NCI-H2107 treated with DMSO at 0.1 percent for 48 hours (cell line): ENCODE results near the gene RNF26.

Source experiments
- DNase-seq: peaks from one replicate; lab custom pipeline; 2025; ENCODE audit not compliant: unreplicated experiment; lab: John Stamatoyannopoulos, UW

Gene RNF26

DNA sequence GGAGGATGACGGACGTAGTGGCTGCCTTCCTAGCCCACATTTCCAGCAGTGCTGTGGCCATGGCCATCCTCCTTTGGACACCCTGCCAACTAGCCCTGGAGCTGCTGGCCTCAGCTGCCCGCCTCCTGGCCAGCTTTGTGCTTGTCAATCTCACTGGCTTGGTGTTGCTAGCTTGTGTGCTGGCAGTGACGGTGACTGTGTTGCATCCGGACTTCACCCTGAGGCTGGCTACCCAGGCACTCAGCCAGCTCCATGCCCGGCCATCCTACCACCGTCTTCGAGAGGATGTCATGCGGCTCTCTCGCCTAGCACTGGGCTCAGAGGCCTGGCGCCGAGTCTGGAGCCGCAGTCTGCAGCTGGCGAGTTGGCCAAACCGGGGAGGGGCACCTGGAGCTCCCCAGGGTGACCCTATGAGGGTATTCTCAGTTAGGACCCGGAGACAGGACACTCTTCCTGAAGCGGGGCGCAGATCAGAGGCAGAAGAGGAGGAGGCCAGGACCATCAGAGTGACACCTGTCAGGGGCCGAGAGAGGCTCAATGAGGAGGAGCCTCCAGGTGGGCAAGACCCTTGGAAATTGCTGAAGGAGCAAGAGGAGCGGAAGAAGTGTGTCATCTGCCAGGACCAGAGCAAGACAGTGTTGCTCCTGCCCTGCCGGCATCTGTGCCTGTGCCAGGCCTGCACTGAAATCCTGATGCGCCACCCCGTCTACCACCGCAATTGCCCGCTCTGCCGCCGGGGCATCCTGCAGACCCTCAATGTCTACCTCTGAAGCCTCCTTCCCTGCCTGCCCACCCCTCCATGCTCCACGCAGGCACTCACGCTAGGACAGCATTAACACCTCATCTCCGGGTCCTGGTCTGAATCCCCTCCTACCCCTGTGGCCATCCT, 1.6 kb downstream of the RNF26 start:
- no peak for DNase-seq

DNA sequence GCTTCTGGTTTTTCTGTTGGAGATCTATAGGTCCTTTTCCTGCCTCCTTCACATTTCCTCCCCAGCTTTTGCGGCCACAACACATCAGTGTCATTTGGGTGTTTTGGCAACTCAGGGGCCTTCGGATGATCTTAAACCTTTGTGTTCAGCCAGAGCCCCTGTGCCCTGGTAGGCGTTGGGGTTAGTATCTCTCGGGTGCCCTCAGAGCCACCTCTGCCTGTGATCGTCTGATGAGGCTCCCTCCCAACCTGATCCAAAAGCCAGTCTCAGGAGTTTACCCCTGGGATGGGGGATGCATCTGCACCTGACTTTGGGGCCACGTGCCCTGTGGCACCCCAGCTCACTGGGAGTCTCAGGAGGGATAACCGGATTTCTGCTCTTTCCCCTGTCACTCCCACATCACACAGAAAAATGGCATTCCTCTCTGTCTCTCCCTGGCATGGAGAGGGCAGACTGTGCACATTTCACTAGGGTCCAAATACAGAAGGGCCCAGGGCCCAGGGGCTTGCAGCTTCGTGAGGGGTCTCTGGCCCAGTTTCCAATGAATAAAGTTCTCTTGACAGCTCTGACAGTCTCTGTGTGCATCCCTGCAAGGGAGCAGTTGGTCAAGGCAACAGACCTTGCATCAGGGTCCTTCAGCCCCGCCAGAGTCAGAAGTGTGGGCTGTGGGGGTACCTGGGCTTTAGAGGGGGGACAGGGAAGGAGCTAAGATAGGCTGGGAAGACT, 2.6 kb downstream of the RNF26 start:
- no peak for DNase-seq

DNA sequence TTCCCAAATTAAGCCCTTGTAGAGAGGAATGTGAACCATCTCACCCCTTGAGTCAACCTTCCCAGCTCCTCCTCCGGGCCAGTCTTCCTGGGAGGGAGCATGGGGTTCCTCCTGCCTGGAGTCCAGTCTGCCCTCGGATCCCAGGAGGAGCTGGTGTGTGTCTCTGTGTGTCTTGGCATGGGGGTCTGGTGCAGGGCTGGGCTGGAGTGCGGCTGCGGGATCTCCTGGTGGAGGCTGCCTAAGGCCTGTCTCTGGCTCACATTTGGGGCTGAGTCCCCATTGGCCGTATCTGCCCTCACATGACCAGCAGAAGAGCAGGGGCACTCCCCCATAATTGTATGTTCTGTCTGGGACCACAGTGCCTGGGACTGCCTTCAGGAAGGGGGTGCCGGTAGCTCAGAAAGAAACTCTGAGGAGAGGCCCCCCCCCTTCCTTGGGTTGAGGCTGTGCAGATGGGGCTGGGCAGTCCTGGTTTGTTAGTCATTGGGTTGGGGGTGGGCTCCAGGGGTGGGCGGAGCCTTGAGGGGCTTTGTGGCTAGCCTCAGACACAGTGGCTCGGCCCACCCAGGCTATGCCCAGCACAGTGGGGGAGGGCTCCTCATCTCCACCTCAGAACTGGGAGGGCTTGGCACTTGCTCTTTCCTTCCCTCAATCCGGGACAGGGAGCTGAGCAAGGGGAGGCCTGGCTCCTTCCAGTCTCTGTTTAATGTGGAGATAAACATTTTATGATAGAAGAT, 3.4 kb downstream of the RNF26 start:
- no peak for DNase-seq

DNA sequence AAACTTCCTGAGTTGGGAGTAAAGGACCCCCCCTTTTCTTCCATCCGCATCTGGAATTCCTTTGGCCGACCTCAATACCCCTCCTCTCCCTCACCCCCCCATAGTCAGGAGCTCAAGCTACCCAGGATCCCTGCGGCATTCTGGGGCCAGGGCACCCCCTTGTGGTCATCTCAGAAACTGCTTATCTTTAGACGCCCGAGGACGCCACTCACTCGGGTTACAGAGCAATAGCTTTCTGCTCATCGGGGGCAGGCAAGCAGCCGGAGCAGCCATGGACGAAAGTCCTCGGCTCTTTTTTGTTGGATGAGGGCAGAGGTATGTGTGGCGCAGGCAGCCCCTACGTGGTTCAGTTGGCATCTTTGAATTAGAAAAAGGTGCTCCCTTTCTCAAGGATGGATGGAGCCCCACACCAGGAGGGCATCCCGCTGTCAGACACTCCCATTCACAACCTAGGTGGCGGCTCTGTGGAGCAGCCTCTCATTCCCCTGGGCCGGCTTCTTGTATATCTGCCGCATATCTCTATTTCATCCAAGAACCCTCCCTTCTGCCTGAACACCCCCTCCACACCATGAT, 4.1 kb downstream of the RNF26 start:
- DNase-seq, result peak; percentile 37

DNA sequence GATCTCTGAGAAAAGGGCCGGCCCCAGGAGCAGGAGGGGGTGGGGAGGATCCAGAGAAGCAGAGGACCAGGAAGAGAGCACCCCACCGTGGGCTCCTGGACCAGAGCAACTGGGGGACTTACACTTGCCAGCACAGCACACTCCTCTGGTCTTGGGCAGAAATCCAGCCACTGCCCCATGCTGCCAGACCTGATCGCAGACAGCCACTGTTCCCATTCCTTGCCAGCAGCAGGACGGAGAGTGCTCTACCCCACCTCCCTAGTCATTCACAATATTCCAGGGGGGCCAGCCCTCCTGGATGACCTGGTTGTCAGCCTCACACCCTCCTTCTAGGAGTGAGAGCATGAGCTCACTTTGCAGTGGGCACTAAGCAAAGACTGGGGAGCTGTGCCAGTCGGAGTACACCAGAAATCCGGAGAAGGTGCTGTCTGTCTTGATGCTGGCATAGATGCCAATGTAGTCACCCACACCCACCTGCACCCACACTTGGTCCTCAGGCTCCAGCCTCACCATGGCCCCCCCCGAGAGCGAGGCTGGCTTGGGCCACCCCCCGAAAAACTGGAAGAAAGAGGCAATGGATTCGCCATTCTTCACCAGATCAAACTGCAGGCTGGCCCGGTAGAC, 4.8 kb downstream of the RNF26 start:
- no peak for DNase-seq

- DNase-seq, result no peak
Observed at GRCh38 chr11:119339589-119340334, 5.4 kb downstream of the RNF26 start.

DNA sequence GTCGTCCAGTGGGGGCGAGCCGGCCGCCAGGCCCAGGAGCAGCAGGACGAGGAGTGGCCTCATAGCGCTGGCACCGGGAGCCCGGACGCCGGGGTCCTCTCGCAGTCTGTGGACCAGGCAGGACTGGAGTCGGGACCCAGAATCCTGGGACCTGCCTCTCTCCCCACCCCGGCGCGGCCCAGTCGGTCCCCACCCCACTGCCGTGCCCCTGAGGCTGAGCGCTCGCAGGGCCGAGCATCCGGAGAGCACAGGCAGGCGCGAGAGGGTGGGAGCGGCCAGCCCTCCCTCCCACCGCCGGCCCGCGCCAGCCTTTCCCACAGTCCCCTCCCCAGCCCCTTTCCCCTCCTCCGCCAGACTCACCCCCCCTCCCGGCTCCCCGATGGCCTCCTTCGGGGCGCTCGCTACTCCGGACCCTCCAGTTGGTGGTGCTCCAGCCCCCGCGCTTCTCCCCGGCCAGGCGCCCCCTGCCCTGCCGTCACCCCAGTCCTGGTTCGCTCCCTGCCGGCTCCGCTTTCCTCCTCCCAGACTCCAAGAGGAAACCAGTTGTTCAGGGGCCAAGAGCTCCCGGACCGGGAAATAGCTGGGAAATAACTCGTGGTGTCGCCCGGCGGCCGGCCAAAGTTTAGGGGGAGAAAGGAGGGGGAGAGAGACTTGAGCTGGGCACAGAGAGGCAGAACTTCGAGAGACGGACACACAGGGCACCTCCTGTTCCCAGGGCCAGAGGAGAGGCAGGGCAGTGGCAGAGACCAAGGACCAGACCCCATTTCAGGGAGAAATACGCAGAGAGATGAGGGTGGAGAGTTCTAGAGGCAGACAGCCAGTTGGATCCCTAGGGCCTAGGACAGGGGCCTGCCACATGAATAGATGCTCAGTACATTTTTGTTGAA, 6.3 kb downstream of the RNF26 start, which contains the start of gene C1QTNF5:
Gene C1QTNF5, minus strand, starts transcription at position 549 of the 887 bp plus-strand sequence. Its CDS starts 486 bp downstream, at position 63.
- no peak for DNase-seq

GRCh38 chr11:119341222-119342022, 7.1 kb downstream of the RNF26 start:
- DNase-seq, result no peak

DNA sequence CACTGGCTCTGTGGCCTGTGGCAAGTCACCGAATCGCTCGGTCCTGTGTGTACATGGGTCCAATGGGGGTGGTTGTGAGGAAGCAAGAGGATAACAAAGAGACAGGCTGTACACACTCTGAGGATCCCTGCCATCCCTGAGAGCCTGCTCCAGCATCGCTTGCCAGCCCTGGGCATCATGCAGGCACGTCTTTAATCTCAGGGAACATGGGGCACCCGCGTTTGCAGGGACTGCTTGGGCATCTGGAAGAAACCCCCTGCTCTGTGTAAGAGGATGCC, 7.6 kb downstream of the RNF26 start:
- DNase-seq, result no peak

DNA sequence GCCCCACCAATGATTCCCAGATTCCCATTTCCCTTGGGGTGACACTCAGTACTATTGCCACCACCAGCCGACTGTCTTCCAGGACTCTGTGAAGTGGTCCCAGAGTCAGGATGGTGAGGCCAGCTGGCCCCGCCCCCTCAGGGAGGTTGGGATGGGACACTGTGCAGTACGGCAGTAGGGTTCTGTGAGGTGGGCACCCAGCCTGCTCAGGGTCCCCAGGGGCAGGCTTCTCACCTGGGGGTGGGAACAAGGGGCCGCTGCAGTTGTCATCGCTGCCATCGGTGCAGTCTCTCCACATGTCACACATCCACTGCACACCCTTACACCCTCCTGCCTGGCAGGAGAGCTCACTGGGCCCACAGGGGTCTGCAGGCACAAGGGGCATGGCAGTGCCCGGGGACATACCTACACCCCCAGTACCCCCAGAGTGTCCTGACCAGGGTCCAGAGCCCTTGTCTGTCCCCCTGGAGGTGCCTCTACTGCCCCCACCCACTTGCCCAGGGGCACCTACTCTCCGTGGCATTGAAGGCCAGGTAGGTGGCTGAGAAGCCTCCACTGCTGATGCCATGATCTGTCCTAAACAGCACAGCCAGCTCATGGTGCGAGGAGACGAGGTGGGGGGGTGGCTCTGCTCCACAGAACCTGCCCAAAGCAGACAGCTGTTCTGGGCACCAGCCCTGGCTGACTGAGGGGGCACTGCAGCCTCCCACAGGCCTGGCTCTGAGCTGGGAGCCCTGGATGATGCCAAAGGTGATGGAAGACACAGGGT, 8.2 kb downstream of the RNF26 start:
- DNase-seq, result no peak

GRCh38 chr11:119343726-119344125, 9.4 kb downstream of the RNF26 start:
- DNase-seq, result no peak

DNA sequence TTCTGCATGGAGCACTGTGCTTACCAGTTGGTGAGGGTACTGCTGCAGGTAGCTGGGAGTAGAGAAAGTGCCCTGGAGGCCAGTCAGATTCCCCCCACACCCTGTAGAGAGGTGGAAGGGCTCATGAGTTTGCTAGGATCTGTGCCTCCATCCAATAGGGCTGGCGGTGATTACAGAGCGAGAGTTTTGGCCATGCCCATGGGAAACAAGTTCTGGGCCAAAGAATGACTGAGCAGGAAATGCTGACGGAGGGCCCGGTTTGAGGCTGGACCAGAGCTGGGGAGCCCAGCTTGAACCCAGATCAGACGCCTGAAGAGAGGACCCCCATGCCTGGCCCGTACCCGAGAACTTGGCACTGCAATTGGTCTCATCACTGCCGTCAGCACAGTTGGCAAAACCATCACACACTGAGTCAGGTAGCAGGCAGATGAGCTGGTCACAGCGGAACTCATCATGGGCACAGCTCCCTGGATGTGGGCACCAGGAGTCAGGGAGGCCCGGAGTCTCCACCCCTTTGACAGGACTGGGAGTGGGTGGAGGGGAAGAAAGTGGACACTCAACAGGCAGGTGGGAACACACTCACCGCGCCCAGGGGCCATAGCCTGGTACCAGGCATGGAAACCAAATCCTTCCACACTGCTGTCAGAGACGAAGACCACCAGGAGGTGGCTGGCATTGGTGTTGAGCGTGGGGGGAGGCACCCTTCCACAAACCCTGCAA, 10.1 kb downstream of the RNF26 start:
- DNase-seq, result no peak

DNA sequence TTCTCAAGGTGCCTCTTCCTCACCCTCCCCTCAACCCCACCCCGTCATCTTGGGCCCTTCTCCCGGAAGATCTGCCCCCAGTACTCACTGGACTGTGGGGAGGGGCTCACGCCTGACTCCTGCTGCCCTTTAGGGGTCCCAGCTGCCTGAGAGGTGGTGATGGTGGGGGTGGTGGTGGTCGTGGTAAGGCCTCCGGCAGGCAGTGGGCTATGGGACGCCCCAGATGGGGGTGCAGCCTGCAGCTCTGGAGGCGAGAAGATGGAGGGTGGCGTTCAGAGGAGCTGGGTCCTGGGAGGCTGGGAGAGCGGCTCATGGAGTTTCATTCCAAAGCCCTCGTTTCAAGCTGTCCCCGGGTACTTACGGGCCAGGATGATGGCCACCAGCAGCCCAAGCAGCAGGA, 11.4 kb downstream of the RNF26 start:
- DNase-seq, result no peak

GRCh38 chr11:119346605-119347004, 12.3 kb downstream of the RNF26 start, which contains the start of gene MFRP:
Gene MFRP, minus strand, starts transcription at chr11:119346705. Its CDS starts 192 bp downstream, at chr11:119346513.
- no peak for DNase-seq

DNA sequence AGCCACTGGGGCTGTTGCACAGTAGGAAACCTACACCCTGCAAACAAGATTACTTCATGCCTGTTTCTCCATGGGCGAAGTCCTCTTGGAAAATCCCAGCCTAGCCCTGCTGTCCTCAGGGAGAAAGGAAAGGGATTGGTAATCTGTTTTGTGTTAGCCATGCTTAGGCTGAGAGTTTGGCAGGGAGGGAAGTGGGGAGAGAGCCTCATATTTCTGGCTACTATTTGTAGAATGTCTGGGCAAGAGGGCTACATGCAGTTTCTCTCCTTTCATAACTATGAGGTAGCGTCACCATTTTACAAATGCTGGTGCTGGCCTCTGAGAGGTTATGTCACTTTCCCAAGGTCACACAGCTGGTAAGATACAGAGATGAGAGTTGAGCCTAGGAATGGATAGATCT, 12.9 kb downstream of the RNF26 start:
- DNase-seq, result no peak

DNA sequence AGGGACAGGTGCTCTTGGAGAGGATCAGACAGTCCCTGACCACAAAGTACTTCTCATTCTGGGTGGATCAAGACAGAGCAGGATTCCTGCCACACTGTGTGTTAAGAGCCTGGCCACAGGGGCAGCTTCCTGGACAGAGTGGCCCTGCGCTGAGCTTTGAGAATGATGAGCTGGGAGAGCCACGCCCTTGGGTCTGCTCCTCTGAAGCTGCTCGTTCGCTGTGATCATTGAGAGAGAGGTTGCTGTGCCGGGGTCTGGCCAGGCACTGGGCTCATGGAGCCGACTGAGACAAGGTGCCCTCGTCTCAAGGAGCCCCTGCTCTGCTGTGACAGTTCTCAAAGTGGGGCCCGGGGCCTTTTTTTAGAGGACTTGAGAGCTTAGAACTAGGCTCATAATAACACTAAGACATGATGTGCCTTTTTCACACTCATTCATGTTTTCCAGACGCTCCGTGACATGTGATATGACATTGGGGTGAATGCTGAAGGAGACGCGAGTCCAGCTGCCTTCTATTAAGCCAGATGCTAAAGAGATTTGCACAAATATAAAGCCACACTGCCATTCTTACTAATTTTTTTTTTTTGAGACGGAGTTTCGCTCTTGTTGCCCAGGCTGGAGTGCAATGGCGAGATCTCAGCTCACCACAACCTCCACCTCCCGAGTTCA, 13.7 kb downstream of the RNF26 start:
- DNase-seq, result no peak
